WTC11 (cell line): ENCODE data around the gene MACC1.

Experiments
- ATF1 ChIP-seq: sonication (generic); formaldehyde crosslinking; IDR thresholded peaks from 2 replicates; pipeline ENCODE4 v1.8.1; 2023; ENCODE audit warnings: mild to moderate bottlenecking, moderate library complexity, missing genetic modification reagents
- CREM ChIP-seq: sonication (generic); formaldehyde crosslinking; IDR thresholded peaks from 2 replicates; pipeline ENCODE4 v1.8.1; 2022; ENCODE audit warnings: mild to moderate bottlenecking, missing genetic modification reagents, moderate library complexity
- CTCF ChIP-seq: fragments of 200-600 bp; IDR thresholded peaks from 2 replicates; pipeline ENCODE4 v1.8.0; 2022; ENCODE audit warnings: antibody characterized with exemption
- ERG ChIP-seq: fragments of 250-450 bp; sonication (Bioruptor Pico); IDR thresholded peaks from 2 replicates; pipeline ENCODE4 v1.8.0; 2021; ENCODE audit warnings: mild to moderate bottlenecking
- GABPB1 ChIP-seq: sonication (generic); formaldehyde crosslinking; IDR thresholded peaks from 2 replicates; pipeline ENCODE4 v1.8.1; 2023; ENCODE audit warnings: mild to moderate bottlenecking, missing genetic modification reagents
- JUN ChIP-seq: sonication (generic); formaldehyde crosslinking; IDR thresholded peaks from 2 replicates; pipeline ENCODE4 v1.8.0; 2023; ENCODE audit warnings: mild to moderate bottlenecking, missing genetic modification reagents
- MAX ChIP-seq: sonication (generic); formaldehyde crosslinking; IDR thresholded peaks from 2 replicates; pipeline ENCODE4 v1.8.0; 2022; ENCODE audit warnings: mild to moderate bottlenecking, missing genetic modification reagents
- SP1 ChIP-seq: sonication (generic); formaldehyde crosslinking; conservative IDR thresholded peaks from 2 replicates; pipeline ENCODE4 v1.8.1; 2022; ENCODE audit warnings: missing genetic modification reagents
- TCF7 ChIP-seq: sonication (generic); formaldehyde crosslinking; IDR thresholded peaks from 2 replicates; pipeline ENCODE4 v1.8.0; 2022; ENCODE audit warnings: mild to moderate bottlenecking, low read depth, missing genetic modification reagents, moderate library complexity
- TF ChIP-seq, protein P1 (sequence below): sonication (generic); formaldehyde crosslinking; IDR thresholded peaks from 2 replicates; pipeline ENCODE4 v1.8.0; 2023; ENCODE audit warnings: missing genetic modification reagents, mild to moderate bottlenecking, borderline replicate concordance

DNA sequence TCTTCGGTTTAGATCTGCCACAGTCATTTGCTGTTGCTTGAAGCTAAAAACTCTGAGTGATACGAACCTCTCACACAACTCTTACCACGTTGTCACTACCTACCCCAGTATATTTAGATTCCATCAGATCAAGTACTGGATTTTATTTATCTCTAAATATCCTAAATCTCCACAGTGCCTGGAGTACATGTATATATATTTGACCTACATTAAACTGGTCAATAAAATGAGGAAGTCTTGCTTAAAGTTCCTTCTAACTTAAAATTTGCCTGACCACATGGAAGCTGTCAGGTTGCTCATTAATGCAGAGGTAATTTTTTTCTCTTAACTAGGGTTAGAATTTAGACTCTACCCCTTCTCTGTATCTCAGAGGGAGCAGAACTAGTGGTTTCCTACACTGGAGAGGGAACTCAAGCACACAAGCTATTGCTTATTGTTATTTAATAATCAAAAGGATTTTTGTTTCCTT lies 3.1 kb upstream of the MACC1 start:
- TF ChIP-seq JUN (CRISPR knock-in tag), result no peak
- no peak for TF ChIP-seq CTCF
- no peak for TF ChIP-seq ATF1 (CRISPR knock-in tag)
- no peak for TF ChIP-seq MAX (CRISPR knock-in tag)
- TF ChIP-seq, protein P1, sequence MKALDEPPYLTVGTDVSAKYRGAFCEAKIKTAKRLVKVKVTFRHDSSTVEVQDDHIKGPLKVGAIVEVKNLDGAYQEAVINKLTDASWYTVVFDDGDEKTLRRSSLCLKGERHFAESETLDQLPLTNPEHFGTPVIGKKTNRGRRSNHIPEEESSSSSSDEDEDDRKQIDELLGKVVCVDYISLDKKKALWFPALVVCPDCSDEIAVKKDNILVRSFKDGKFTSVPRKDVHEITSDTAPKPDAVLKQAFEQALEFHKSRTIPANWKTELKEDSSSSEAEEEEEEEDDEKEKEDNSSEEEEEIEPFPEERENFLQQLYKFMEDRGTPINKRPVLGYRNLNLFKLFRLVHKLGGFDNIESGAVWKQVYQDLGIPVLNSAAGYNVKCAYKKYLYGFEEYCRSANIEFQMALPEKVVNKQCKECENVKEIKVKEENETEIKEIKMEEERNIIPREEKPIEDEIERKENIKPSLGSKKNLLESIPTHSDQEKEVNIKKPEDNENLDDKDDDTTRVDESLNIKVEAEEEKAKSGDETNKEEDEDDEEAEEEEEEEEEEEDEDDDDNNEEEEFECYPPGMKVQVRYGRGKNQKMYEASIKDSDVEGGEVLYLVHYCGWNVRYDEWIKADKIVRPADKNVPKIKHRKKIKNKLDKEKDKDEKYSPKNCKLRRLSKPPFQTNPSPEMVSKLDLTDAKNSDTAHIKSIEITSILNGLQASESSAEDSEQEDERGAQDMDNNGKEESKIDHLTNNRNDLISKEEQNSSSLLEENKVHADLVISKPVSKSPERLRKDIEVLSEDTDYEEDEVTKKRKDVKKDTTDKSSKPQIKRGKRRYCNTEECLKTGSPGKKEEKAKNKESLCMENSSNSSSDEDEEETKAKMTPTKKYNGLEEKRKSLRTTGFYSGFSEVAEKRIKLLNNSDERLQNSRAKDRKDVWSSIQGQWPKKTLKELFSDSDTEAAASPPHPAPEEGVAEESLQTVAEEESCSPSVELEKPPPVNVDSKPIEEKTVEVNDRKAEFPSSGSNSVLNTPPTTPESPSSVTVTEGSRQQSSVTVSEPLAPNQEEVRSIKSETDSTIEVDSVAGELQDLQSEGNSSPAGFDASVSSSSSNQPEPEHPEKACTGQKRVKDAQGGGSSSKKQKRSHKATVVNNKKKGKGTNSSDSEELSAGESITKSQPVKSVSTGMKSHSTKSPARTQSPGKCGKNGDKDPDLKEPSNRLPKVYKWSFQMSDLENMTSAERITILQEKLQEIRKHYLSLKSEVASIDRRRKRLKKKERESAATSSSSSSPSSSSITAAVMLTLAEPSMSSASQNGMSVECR (CRISPR knock-in tag), result no peak
- no peak for TF ChIP-seq CREM (CRISPR knock-in tag)
- no peak for TF ChIP-seq ERG (CRISPR knock-in tag)
- TF ChIP-seq GABPB1 (CRISPR knock-in tag), result no peak
- TF ChIP-seq SP1 (CRISPR knock-in tag), result no peak
- no peak for TF ChIP-seq TCF7 (CRISPR knock-in tag)
